DOHH2 (cell line): ENCODE measurements around the gene CLK1.

Experiments used
- EZH2phosphoT487 ChIP-seq: fragments of 200-600 bp; sonication (generic); IDR thresholded peaks from 2 replicates; pipeline ENCODE4 v1.6.1; 2017; ENCODE audit warnings: borderline replicate concordance, mild to moderate bottlenecking, antibody characterized with exemption, low read length, moderate library complexity, mixed read lengths
- TF ChIP-seq, protein P1 (sequence below): fragments of 200-600 bp; sonication (generic); IDR thresholded peaks from one replicate; pipeline ENCODE4 v1.5.1; 2014; ENCODE audit warnings: antibody characterized with exemption, mild to moderate bottlenecking, low read depth, low read length; ENCODE audit not compliant: poor library complexity, severe bottlenecking

GRCh38 chr2:200909958-200910357 is 45.5 kb upstream of the CLK1 start:
- TF ChIP-seq, protein P1, sequence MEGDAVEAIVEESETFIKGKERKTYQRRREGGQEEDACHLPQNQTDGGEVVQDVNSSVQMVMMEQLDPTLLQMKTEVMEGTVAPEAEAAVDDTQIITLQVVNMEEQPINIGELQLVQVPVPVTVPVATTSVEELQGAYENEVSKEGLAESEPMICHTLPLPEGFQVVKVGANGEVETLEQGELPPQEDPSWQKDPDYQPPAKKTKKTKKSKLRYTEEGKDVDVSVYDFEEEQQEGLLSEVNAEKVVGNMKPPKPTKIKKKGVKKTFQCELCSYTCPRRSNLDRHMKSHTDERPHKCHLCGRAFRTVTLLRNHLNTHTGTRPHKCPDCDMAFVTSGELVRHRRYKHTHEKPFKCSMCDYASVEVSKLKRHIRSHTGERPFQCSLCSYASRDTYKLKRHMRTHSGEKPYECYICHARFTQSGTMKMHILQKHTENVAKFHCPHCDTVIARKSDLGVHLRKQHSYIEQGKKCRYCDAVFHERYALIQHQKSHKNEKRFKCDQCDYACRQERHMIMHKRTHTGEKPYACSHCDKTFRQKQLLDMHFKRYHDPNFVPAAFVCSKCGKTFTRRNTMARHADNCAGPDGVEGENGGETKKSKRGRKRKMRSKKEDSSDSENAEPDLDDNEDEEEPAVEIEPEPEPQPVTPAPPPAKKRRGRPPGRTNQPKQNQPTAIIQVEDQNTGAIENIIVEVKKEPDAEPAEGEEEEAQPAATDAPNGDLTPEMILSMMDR = no peak
- TF ChIP-seq EZH2phosphoT487 = no peak
